ENCODE data around the gene KLHL6. TPM values are rescaled to one million over a fixed set of nuclear protein-coding genes. Genes with fewer than 3 reads are reported as not detected.
A peak's percentile ranks its signal among the peaks of the same experiment; 100 is the strongest.

Gene KLHL6
- total and polyA plus RNA-seq, 2 of the 8 experiments (the other 6 are each of a cell fraction or from before 2014, with no cell fraction given), result 0.05 TPM; not detected in 1

DNA sequence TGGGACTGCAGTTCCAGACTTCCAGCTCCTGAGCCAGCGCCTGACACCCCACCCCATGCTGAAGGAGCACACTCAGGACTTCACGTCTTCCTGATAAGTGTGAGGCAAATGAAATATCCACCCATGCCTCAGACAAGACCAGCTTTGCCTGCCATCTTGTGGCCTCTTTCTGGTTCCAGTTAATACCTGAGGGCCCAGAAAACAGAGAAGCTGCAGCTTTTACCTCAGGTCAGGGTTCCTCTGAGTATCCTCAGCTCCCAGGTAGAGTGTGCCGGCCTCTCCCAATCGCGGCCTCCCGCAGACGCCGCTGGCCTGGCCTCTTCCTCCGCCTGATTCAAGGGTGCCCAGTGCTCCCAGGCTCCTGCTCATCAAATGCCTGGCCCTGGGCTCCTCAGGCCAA lies 5.1 kb upstream of the KLHL6 start:
- 94% methylated on average over 9 of the region's 9 CpGs; no CpG with 5 or more reads in 1 of the 2 experiments for WGBS, 2 experiments (ENCODE audit: extremely low coverage in 1 of 2, insufficient coverage in 1 of 2, insufficient read length in 1 of 2, insufficient replicate concordance in 2 of 2, low coverage in 1 of 2, low lambda C conversion rate in 2 of 2, missing lambda C conversion rate in 1 of 2)
- Histone ChIP-seq H3K36me3 (ENCODE audit: control insufficient read depth in 2 of 4, insufficient read depth in 4 of 4, low read length in 3 of 4) (no peaks in the 10 kb centered on the region), H3K56ac (replicated peaks; ENCODE audit: insufficient read length, low read depth, low read length) (no peak overlapping the region), H4K8ac (ENCODE audit: extremely low read depth, insufficient read depth, low read length) (peak overlapping the region; percentile 4; the same call in 1 of the 2 replicates), H3K9me3 (ENCODE audit: insufficient read depth in 2 of 2, low read depth in 1 of 2, low read length in 1 of 2) (no peaks in the 10 kb centered on the region), H3K27me3 (replicated peaks in 1 of 4; ENCODE audit: control insufficient read depth in 3 of 4, extremely low read depth in 1 of 4, insufficient read depth in 3 of 4, low read length in 3 of 4) (no peaks in the 10 kb centered on the region), H3K4ac (replicated peaks; ENCODE audit: insufficient read length, low read depth, low read length) (no peak overlapping the region), H2AK5ac (ENCODE audit: low read depth, low read length) (no peak overlapping the region), H3K4me1 (replicated peaks in 1 of 4; ENCODE audit: control insufficient read depth in 3 of 4, insufficient read depth in 4 of 4, low read length in 3 of 4) (no peaks in the 10 kb centered on the region), H3K79me2 (ENCODE audit: control insufficient read depth in 1 of 2, insufficient read depth in 2 of 2, low read length in 2 of 2) (no peaks in the 10 kb centered on the region), H3K27ac (ENCODE audit: low read depth, low read length) (no peak overlapping the region), H2BK15ac (ENCODE audit: low read length) (no peak overlapping the region), H3K79me1 (ENCODE audit: low read depth, low read length) (no peaks in the 10 kb centered on the region), H2BK5ac (ENCODE audit: low read depth, low read length) (no peak overlapping the region), H4K91ac (replicated peaks; ENCODE audit: insufficient read length, low read length) (no peak overlapping the region), H3K9ac (replicated peaks in 1 of 4; ENCODE audit: extremely low read depth in 1 of 4, low read depth in 3 of 4, low read length in 3 of 4) (no peak overlapping the region), H3K18ac (ENCODE audit: extremely low read depth, low read length) (no peak overlapping the region), H4K5ac (ENCODE audit: insufficient read length, low read depth, low read length) (no peak overlapping the region), H2AFZ (ENCODE audit: low read length) (peak overlapping the region; percentile 49), H3K23me2 (ENCODE audit: low read depth, low read length) (no peaks in the 10 kb centered on the region), H3K23ac (ENCODE audit: insufficient read length) (no peak overlapping the region), H3K14ac (ENCODE audit: insufficient read length) (no peak overlapping the region), H2BK120ac (replicated peaks; ENCODE audit: low read depth, low read length) (no peak overlapping the region), H4K20me1 (replicated peaks in 1 of 2; ENCODE audit: control insufficient read depth in 1 of 2, insufficient read depth in 2 of 2, low read length in 2 of 2) (no peaks in the 10 kb centered on the region), H3K4me2 (ENCODE audit: insufficient read depth in 1 of 2, low read depth in 2 of 2, low read length in 2 of 2) (no peak overlapping the region), H2BK20ac (ENCODE audit: low read length) (no peak overlapping the region), H2BK12ac (ENCODE audit: low read depth, low read length) (no peak overlapping the region), H3K4me3 (ENCODE audit: extremely low read depth in 1 of 4, insufficient read depth in 2 of 4, low read depth in 3 of 4, low read length in 4 of 4) (no peak overlapping the region)
- FAIRE-seq (no peak), DNase-seq (ENCODE audit: low read depth in 1 of 2, low spot score in 2 of 2) (no peak)
- ChIA-PET CTCF (ENCODE audit: partially characterized antibody) (interaction anchor here (0.6 to 2.0 kb wide), 19 partner anchors 11 to 235 kb away, joined by 3 to 13 read pairs (median 4); no protein-coding TSS in a partner anchor), POLR2A (ENCODE audit: partially characterized antibody) (no interaction called here)
- TF ChIP-seq TEAD4 (IDR thresholded peaks at IDR 0.05; ENCODE audit: low read depth, low read length) (no peak), NANOG (IDR thresholded peaks at IDR 0.05; ENCODE audit: insufficient read depth, low read depth, low read length, poor library complexity, severe bottlenecking) (no peak), RNF2 (IDR thresholded peaks at IDR 0.05; ENCODE audit: borderline replicate concordance, low read depth, low read length, missing control alignments, poor library complexity, severe bottlenecking) (no peak), EGR1 (IDR thresholded peaks at IDR 0.05; ENCODE audit: borderline replicate concordance, low read depth, low read length) (no peak), ZNF274 (IDR thresholded peaks at IDR 0.05; ENCODE audit: borderline replicate concordance, extremely low read depth, low read length) (no peak), TBP (IDR thresholded peaks at IDR 0.05; ENCODE audit: low read depth, low read length) (no peak), POU5F1 (IDR thresholded peaks at IDR 0.05; ENCODE audit: low read depth, low read length) (no peak), RAD21 (IDR thresholded peaks at IDR 0.05 in 1 of 2, conservative IDR thresholded peaks at IDR 0.05 in 1 of 2; ENCODE audit: low read depth in 2 of 2, low read length in 2 of 2) (peak; percentile 70 to 77), FOSL1 (IDR thresholded peaks at IDR 0.05; ENCODE audit: insufficient read depth, low read depth, low read length) (no peak)
- TF ChIP-seq, protein P1, sequence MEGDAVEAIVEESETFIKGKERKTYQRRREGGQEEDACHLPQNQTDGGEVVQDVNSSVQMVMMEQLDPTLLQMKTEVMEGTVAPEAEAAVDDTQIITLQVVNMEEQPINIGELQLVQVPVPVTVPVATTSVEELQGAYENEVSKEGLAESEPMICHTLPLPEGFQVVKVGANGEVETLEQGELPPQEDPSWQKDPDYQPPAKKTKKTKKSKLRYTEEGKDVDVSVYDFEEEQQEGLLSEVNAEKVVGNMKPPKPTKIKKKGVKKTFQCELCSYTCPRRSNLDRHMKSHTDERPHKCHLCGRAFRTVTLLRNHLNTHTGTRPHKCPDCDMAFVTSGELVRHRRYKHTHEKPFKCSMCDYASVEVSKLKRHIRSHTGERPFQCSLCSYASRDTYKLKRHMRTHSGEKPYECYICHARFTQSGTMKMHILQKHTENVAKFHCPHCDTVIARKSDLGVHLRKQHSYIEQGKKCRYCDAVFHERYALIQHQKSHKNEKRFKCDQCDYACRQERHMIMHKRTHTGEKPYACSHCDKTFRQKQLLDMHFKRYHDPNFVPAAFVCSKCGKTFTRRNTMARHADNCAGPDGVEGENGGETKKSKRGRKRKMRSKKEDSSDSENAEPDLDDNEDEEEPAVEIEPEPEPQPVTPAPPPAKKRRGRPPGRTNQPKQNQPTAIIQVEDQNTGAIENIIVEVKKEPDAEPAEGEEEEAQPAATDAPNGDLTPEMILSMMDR (IDR thresholded peaks at IDR 0.05; ENCODE audit: control extremely low read depth in 1 of 3, insufficient read depth in 1 of 3, low read depth in 1 of 3, low read length in 3 of 3), result peak in 2 of 3 experiments; percentile 53 to 59; a peak in 3 of 4 replicates
